HG03432 (cell line): ENCODE measurements around the gene RBM24.

ENCODE experiments used
- ATAC-seq: cut with Tn5 transposase; IDR thresholded peaks from one replicate; pipeline ENCODE4 v1.9.1; 2021; ENCODE audit warnings: mild to moderate bottlenecking, moderate library complexity; ENCODE audit not compliant: unreplicated experiment

RBM24 gene

GRCh38 chr6:17281100-17281496 lies at the start of gene RBM24:
Gene RBM24 (plus strand): TSS chr6:17281361. CDS start chr6:17281582, 221 bp downstream.
- no peak for ATAC-seq

DNA sequence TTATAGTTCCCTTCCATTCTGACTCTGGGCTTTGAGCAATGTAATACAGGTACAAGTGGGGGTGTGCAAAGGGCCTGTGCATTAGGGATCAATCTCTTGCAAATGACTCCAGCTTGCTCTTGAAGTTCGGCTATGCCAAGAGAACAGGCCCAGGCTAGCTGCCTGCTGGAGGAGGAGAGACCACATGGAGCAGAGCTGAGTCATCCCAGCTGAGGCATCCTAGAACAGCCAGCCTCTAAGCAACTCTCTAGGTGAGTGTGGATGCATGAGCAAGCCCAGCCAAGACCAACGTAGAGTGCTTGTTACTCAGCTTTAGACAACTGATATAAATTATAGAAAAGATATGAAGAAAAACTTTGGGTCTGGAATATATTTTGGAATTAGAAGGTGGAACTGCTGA lies 47.6 kb upstream of the RBM24 start:
- no peak for ATAC-seq

GRCh38 chr6:17237246-17237645 lies 43.9 kb upstream of the RBM24 start:
- no peak for ATAC-seq

- no peak for ATAC-seq
Measured at GRCh38 chr6:17239260-17239659, 41.9 kb upstream of the RBM24 start.

- no peak for ATAC-seq
Measured at GRCh38 chr6:17240803-17241500, 40.2 kb upstream of the RBM24 start.

DNA sequence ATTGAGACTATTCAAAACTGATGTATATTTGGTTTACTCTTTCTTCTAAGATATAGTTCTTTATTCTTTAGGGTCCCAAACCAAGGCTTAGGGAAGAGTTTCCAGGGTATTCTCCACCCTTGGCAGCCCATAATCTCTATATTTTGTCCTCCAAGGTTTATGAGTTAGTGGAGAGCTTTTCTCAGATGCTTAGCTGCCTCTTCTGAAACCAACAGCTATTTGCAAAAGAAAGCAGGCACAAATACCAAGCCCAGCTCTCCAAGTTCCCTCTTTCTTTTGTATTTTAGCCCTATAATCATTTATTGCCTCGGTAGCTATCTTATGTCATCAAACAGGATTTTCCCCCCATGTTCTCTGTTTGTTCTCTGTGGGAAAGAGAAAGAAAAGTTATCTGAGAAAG lies 39.1 kb upstream of the RBM24 start:
- no peak for ATAC-seq

- no peak for ATAC-seq
Measured at GRCh38 chr6:17250237-17250636, 30.9 kb upstream of the RBM24 start.

DNA sequence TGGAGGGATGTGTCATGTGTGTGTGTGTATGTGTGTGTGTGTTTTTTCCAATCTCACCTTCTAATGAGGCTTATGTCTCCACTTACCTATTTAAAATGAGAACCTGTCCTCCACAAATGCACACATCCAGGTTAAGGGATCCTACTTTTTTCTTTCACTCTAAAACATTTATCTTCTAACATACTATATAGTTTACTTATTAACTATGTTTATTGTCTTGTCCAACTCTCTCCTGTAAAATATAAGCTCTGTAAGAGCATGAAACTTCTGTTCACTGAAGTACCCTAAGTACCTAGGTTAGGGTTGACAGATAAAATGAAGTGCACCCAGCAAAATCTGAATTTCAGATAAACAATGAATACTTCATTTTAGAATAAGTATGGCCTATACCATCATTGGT lies 29.2 kb upstream of the RBM24 start:
- ATAC-seq = no peak

- no peak for ATAC-seq
Measured at GRCh38 chr6:17258749-17259148, 22.4 kb upstream of the RBM24 start.

GRCh38 chr6:17265570-17265969 lies 15.6 kb upstream of the RBM24 start:
- no peak for ATAC-seq

- ATAC-seq = no peak
Measured at GRCh38 chr6:17267566-17267965, 13.6 kb upstream of the RBM24 start.

GRCh38 chr6:17268114-17268513 lies 13.0 kb upstream of the RBM24 start:
- no peak for ATAC-seq

- ATAC-seq = no peak
Measured at GRCh38 chr6:17269840-17270239, 11.3 kb upstream of the RBM24 start.

DNA sequence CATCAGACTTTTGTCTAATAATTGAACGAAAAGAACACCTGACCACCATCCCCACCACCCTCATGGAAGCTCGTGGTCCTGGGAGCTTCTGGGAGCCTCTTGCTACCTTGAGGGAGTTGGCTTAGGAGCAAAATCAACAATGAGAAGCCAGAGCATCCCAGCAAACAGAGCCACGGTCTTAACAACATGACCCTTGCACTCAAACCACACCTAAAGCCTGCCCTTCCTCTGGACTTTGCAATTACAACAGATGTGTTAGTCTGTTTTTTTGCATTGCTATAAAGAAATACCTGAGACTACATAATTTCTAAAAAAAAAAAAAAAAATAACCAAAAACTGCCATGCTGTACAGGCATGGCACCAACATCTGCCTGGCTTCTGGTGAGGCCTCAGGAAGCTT lies 9.5 kb upstream of the RBM24 start:
- ATAC-seq = no peak

DNA sequence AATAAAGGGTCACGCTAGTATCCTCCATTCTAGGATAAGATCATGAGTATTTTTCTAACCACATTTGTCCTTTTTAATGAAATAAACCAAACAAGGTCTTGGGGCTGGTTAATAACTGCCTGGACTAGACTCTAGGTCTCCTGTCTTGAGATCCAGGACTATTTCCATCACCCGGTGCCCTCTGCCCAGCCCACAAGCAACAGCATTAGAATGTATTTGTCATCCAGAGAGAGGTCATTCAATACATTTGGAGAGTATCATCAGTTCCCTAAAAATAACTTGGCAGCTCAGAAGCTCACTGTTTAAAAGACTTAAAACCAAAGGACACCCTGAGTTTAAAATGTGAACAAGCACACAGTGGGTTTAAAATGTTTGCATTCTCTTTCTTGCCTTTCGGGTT lies 4.4 kb upstream of the RBM24 start:
- ATAC-seq = no peak

DNA sequence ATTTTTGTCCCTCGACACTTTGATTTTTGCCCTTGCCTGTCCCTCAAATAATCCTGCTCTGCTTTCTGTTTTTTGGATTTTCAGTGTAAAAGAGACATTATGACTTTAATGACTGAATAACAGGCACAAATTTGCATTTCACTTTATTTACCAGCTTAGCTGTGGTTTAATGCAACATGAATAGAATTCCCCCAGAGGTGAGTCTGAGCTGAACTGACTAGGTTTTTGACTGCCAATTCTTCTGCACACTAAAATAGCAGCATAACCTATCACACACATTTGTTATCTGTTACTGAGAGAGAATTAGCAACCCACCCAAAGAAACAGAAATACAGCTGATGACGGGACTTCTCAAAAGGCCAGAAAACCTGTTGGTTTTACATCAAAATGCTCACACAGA lies 3.9 kb upstream of the RBM24 start:
- ATAC-seq = no peak

DNA sequence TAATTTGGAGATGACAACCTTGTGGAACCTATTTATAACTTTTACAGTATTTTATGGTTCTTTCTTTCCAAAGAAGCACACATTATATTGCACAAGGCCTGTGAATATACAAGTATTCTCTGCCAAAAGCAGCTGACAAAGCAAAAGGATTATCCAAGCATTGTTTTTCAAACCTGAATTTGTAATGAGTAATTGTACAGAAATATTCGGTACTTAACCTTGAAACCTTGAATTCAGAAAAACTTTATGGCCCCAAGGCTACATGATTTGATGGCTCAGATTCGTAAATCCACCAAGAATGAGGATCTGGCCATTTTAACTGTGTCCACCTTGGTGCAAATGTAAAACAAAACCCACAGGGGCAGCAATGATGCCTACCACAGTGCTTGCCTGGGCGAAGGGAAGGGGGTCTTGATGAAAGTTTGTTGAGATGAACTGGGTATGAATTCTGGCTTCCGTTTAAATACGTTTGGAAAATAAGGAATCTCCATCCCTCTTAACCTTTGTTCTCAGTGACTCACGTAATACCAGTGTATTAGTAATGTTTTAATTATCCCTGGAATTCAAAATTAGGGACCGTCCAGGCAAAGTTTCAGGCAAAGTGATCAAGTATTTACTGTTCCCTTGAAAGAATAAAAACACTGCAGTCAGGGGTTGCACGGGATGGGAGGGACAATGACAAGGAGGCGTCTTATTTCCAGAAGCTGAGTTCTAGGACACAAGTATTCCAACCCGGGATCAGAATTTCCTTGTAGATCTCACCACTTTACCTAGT lies 2.7 kb upstream of the RBM24 start:
- no peak for ATAC-seq

DNA sequence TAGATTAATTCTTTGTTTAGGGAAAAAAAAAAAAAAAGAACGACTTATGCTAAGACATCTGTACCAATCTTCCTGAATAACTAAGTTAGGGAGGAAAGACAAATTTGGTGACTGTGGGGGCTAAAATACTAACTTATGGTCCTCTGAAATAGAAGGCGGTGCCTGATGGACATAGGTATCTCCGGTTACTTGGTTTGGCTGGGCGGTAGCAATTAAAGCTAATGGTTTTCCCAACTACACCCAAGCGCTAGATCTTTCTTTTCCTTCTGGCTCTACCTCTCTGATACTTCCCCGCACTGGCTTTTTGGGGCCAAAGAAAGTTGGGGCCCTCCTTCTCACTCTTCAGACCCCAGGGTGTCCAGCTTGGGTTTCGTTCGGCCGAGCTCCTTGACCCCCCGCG lies 1.0 kb upstream of the RBM24 start:
- no peak for ATAC-seq

DNA sequence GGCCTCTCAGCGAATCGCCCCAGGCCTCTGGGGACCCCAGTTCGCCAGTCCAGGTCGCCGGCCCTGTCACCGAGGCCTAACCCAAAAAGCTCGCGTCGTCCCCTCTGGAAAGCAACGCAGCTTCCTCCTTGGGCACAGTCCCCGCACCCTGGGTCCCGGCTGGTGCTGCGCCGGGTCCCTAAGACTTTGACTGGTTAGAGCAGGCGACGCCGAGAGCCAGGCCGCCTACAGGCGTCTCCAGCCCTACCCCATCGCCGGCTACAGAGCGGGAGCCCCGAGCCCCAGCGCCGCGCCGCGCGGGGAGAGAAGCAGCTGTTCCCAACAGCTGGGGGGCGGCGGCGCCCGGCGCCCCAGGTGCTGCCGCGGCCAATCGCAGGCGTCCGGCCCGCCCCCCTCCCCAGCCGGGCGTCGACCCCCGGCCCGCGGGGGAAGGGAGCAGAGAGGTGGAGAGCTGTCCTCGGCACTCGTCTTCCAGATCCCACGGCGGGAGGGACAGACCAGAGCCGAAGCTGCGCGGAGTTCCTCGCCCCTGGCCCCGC lies 540 bp upstream of the RBM24 start:
- no peak for ATAC-seq

- no peak for ATAC-seq
Measured at GRCh38 chr6:17281497-17282481, 628 bp downstream of the RBM24 start.

DNA sequence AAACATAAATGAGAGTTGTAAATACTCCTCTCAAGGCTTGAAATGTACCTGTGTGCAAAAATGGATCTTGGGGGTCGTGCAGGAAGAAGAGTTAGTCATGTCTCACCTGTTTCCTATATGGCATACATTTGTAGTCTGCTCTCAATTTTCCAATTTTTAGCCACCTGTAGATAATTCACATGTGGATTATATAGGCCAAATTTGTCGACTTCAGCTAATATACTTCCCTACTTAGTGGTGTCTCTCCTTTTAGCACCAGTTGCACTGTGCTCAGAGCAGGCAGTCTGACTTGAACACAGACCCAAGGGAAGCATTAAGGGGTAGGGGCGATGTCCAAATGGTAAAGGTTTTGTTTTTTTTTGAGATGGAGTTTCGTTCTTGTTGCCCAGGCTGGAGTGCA lies 1.9 kb downstream of the RBM24 start:
- no peak for ATAC-seq
